HepG2 (cell line): Measurements from ENCODE around the gene ZNF883. TPM values are rescaled to one million over a fixed set of nuclear protein-coding genes. Genes with fewer than 3 reads are reported as not detected.

ENCODE experiments used
- ATAC-seq: fragments of 200-7000 bp; cut with Tn5 transposase; 3 replicates; pipeline ENCODE4 v1.9.1; 2020; ENCODE audit warnings: mild to moderate bottlenecking, moderate library complexity
- BruUV-seq: library from RNA; stranded (reverse); fragments of 400-500 nt; replicated peaks from 2 replicates; lab custom pipeline; 2021; lab: Mats Ljungman, UMichigan
- CTCF ChIA-PET: fragments of 300-600 bp; formaldehyde crosslinking; extraction: SDS; loops from one replicate; lab custom pipeline; 2021; ENCODE audit warnings: low total read pairs, inconsistent platforms, low intra/inter-chr PET ratio; lab: Yijun Ruan, JAX
- POLR2A ChIA-PET: fragments of 350-600 bp; sonication (Branson Sonifier 250); formaldehyde crosslinking; loops from one replicate; lab custom pipeline; 2020; ENCODE audit warnings: antibody characterized with exemption, inconsistent platforms; lab: Yijun Ruan, JAX
- DNase-seq: peaks from one replicate; pipeline ENCODE4 v3.0.0-alpha.2; 2015; ENCODE audit warnings: low spot score
- FAIRE-seq: peaks from 3 replicates; lab custom pipeline; 2011; peaks lifted over from hg19 to GRCh38; lab: Jason Lieb, UNC
- H2AFZ ChIP-seq: one replicate; pipeline ENCODE4 v1.6.1; 2011; ENCODE audit warnings: low read length, inconsistent platforms
- H3K27ac ChIP-seq: fragments of 300-600 bp; 3 replicates; pipeline ENCODE4 v1.8.0; 2011; ENCODE audit warnings: mixed run types, mild to moderate bottlenecking, mixed read lengths, low read length, inconsistent platforms; ENCODE audit not compliant: insufficient read depth; ENCODE audit errors: extremely low read length
- H3K27me3 ChIP-seq, 2 experiments: fragments of 200-600 bp in 1 of 2; 2 replicates in 1 of 2; 3 replicates in 1 of 2; pipeline versions ENCODE4 v1.6.0 to v1.8.0; 2011; ENCODE audit warnings: low read length in 2 of 2, mild to moderate bottlenecking in 2 of 2, moderate library complexity in 2 of 2, inconsistent platforms in 1 of 2; ENCODE audit not compliant: insufficient read depth in 2 of 2, control insufficient read depth in 1 of 2
- H3K36me3 ChIP-seq, 2 experiments: fragments of 200-600 bp in 1 of 2; replicated peaks in 1 of 2; 2 replicates in 1 of 2; 3 replicates in 1 of 2; pipeline versions ENCODE4 v1.5.1 to v1.8.0; 2011; ENCODE audit warnings: low read length in 2 of 2, inconsistent platforms in 1 of 2; ENCODE audit not compliant: insufficient read depth in 2 of 2, control insufficient read depth in 1 of 2
- H3K4me1 ChIP-seq: 2 replicates; pipeline ENCODE4 v1.5.1; 2012; ENCODE audit warnings: low read length, inconsistent platforms; ENCODE audit not compliant: insufficient read depth
- H3K4me2 ChIP-seq: 2 replicates; pipeline ENCODE4 v1.6.0; 2011; ENCODE audit warnings: low read depth, low read length, inconsistent platforms
- H3K4me3 ChIP-seq, 3 experiments: fragments of 200-600 bp in 1 of 3; sonication (generic), shearing (Covaris generic) in 1 of 3; replicated peaks in 1 of 3; 2 replicates each; pipeline ENCODE4 v1.5.1; 2011 to 2016; ENCODE audit warnings: low read length in 3 of 3, inconsistent platforms in 2 of 3, low read depth in 2 of 3, mild to moderate bottlenecking in 2 of 3, control low read depth in 1 of 3, mixed read lengths in 1 of 3; ENCODE audit not compliant: insufficient read depth in 1 of 3
- H3K79me2 ChIP-seq: one replicate; pipeline ENCODE4 v1.6.1; 2011; ENCODE audit warnings: low read length, inconsistent platforms; ENCODE audit not compliant: insufficient read depth
- H3K9ac ChIP-seq: 2 replicates; pipeline ENCODE4 v1.6.0; 2011; ENCODE audit warnings: mild to moderate bottlenecking, low read depth, low read length, inconsistent platforms; ENCODE audit not compliant: insufficient read depth
- H3K9me3 ChIP-seq: 2 replicates; pipeline ENCODE4 v1.5.1; 2012; ENCODE audit warnings: mild to moderate bottlenecking, low read length
- H4K20me1 ChIP-seq: 2 replicates; pipeline ENCODE4 v1.6.0; 2011; ENCODE audit warnings: inconsistent platforms, mild to moderate bottlenecking, low read length, moderate library complexity; ENCODE audit not compliant: insufficient read depth
- ISL2 ChIP-seq: sonication (generic); formaldehyde crosslinking; IDR thresholded peaks from 2 replicates; pipeline ENCODE4 v1.5.0; 2020; ENCODE audit warnings: missing genetic modification reagents
- SP4 ChIP-seq: sonication (generic); formaldehyde crosslinking; IDR thresholded peaks from 2 replicates; pipeline ENCODE4 v1.8.1; 2023; ENCODE audit warnings: mild to moderate bottlenecking, missing genetic modification reagents
- WGBS: methylation state at CpG from one replicate; pipeline ENCODE4 v1.1.6; 2017; ENCODE audit warnings: low lambda C conversion rate; 5-methylcytosine and 5-hydroxymethylcytosine counted together
- in situ Hi-C: cut with HindIII; loops from 2 replicates; pipeline ENCODE4 v1.10.0; 2017; ENCODE audit warnings: low pct_unique_long_range_greater_than_20kb; ENCODE audit not compliant: extremely low pct_ligation_motif_present
- intact Hi-C: fragments of 100-400 bp; cut with micrococcal nuclease; formaldehyde crosslinking; loops from one replicate; pipeline ENCODE4 v1.10.0; 2022; ENCODE audit not compliant: unreplicated experiment
- polyA plus RNA-seq, 8 experiments: library from polyadenylated mRNA; depleted of rRNA in 3 of 8; stranded (reverse) in 7 of 8; unstranded in 1 of 8; fragments of >200 nt; fragmentation: Illumina TruSeq in 4 of 8; extraction: Trizol in 4 of 8; gene quantifications; 2 replicates each; pipeline versions ENCODE4 v1.2.1 to v1.2.3, GENCODE V29; 2011 to 2016; ENCODE audit warnings: low read depth in 4 of 8, missing spikeins in 1 of 8, mixed read lengths in 1 of 8; ENCODE audit not compliant: insufficient read depth in 1 of 8
- total RNA-seq, 5 experiments: library from RNA; depleted of rRNA; stranded (reverse); fragments of >200 nt; fragmentation: Illumina TruSeq; extraction: Trizol; gene quantifications; 2 replicates each; pipeline ENCODE4 v1.2.3, GENCODE V29; 2016; ENCODE audit warnings: low read depth in 1 of 5
- TF ChIP-seq, protein P1 (sequence below): IDR thresholded peaks from 2 replicates; pipeline ENCODE4 v1.6.1; 2012; ENCODE audit warnings: low read depth, low read length, improper control_type of control experiment
- TF ChIP-seq, protein P2 (sequence below): sonication (generic); formaldehyde crosslinking; conservative IDR thresholded peaks from 2 replicates; pipeline ENCODE4 v1.8.1; 2023; ENCODE audit warnings: missing genetic modification reagents

Gene ZNF883
- total and polyA plus RNA-seq, 2 of the 13 experiments (the other 11 are each of a cell fraction or from before 2014, with no cell fraction given): 5.3 to 10.0 TPM

DNA sequence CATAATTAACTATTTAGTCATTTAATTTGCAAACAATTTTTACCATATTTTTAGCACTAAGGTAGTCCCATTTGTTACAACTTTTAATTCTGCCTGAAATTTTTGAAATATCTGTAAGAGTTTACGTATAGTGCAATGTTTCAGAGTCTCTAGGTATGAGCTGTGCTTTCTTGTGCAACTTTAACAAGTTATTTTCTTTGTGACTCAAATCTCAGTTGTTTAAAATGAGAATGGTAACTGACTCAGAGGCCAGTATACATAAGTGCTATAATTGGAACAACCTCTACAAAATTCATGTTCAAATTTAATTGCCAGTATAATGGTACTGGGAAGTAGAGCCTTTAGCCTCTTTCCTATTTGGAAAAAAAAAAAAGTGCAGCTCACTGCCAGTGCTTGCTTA, 14.2 kb upstream of the ZNF883 start:
- H3K27ac ChIP-seq: no peak overlapping the region
- FAIRE-seq (no peak), DNase-seq (no peak), ATAC-seq (no peak)
- no peak overlapping the region for H2AFZ ChIP-seq
- peaks cover 57% of the 10 kb centered on the region for H3K9me3 ChIP-seq
- no peaks in the 10 kb centered on the region for H3K36me3 ChIP-seq
- 11% methylated on average over 1 of the region's 1 CpG for WGBS
- H3K79me2 ChIP-seq: no peaks in the 10 kb centered on the region
- no TSS peak for BruUV-seq
- ChIA-PET POLR2A (no interaction called here), CTCF (no interaction called here)
- in situ Hi-C loops (no loop called here), intact Hi-C loops (no loop called here)
- TF ChIP-seq, protein P1, sequence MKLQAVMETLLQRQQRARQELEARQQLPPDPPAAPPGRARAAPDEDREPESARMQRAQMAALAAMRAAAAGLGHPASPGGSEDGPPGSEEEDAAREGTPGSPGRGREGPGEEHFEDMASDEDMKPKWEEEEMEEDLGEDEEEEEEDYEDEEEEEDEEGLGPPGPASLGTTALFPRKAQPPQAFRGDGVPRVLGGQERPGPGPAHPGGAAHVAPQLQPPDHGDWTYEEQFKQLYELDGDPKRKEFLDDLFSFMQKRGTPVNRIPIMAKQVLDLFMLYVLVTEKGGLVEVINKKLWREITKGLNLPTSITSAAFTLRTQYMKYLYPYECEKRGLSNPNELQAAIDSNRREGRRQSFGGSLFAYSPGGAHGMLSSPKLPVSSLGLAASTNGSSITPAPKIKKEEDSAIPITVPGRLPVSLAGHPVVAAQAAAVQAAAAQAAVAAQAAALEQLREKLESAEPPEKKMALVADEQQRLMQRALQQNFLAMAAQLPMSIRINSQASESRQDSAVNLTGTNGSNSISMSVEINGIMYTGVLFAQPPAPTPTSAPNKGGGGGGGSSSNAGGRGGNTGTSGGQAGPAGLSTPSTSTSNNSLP: no peak
- TF ChIP-seq, protein P2, sequence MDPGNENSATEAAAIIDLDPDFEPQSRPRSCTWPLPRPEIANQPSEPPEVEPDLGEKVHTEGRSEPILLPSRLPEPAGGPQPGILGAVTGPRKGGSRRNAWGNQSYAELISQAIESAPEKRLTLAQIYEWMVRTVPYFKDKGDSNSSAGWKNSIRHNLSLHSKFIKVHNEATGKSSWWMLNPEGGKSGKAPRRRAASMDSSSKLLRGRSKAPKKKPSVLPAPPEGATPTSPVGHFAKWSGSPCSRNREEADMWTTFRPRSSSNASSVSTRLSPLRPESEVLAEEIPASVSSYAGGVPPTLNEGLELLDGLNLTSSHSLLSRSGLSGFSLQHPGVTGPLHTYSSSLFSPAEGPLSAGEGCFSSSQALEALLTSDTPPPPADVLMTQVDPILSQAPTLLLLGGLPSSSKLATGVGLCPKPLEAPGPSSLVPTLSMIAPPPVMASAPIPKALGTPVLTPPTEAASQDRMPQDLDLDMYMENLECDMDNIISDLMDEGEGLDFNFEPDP (CRISPR knock-in tag): no peak
- TF ChIP-seq SP4 (CRISPR knock-in tag): no peak
- no peaks in the 10 kb centered on the region for H4K20me1 ChIP-seq
- no peak overlapping the region for H3K4me2 ChIP-seq
- H3K4me1 ChIP-seq: no peaks in the 10 kb centered on the region
- H3K4me3 ChIP-seq: no peak overlapping the region
- H3K27me3 ChIP-seq: no peaks in the 10 kb centered on the region
- no peak overlapping the region for H3K9ac ChIP-seq

DNA sequence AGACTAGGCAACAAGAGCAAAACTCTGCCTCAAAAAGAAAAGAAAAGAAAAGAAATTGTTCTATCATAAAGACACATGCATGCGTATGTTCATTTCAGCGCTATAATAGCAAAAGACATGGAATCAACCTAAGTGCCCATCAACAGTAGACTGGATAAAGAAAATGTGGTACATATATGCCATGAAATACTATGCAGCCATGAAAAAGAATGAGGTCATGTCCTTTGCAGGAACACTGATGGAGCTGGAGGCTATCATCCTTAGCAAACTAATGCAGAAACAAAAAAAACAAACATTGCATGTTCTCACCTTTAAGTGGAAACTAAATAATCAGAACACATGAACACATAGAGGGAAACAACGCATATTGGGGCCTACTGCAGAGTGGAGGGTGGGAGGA, 6.3 kb upstream of the ZNF883 start:
- Histone ChIP-seq H4K20me1 (no peaks in the 10 kb centered on the region), H3K4me3 (no peak overlapping the region), H3K79me2 (no peaks in the 10 kb centered on the region), H3K4me1 (no peaks in the 10 kb centered on the region), H3K9ac (no peak overlapping the region), H3K27me3 (no peaks in the 10 kb centered on the region), H3K27ac (no peak overlapping the region), H2AFZ (no peak overlapping the region)
- no peak for ATAC-seq
- 64% methylated on average over 3 of the region's 3 CpGs for WGBS
- no TSS peak for BruUV-seq
- no peak for TF ChIP-seq ISL2 (CRISPR knock-in tag)
- TF ChIP-seq, all 625 proteins: peak for 0
- Histone ChIP-seq H3K9me3 (peaks cover 25% of the 10 kb centered on the region), H3K36me3 (no peaks in the 10 kb centered on the region), H3K4me2 (no peak overlapping the region)
- in situ Hi-C loops (no loop called here), intact Hi-C loops (no loop called here)
- DNase-seq: no peak
- ChIA-PET CTCF (no interaction called here), POLR2A (no interaction called here)
- no peak for FAIRE-seq
